Trophoblast cell (in vitro differentiated cells and primary cell): ENCODE measurements around the gene CD59.
A peak's percentile ranks its signal among the peaks of the same experiment; 100 is the strongest.

Source experiments
- DNase-seq, 2 donors: peaks; one replicate each; pipeline ENCODE4 v3.0.0-alpha.2; 2016
- H2AFZ ChIP-seq: 2 replicates; pipeline ENCODE4 v1.6.1; 2013; ENCODE audit warnings: low read length, moderate library complexity, mild to moderate bottlenecking; ENCODE audit not compliant: insufficient read depth, poor library complexity
- H2AK5ac ChIP-seq: 2 replicates; pipeline ENCODE4 v1.6.1; 2013; ENCODE audit warnings: mild to moderate bottlenecking, low read length
- H2BK120ac ChIP-seq: 2 replicates; pipeline ENCODE4 v1.6.1; 2013; ENCODE audit warnings: low read length, mild to moderate bottlenecking, moderate library complexity; ENCODE audit not compliant: insufficient read depth, poor library complexity
- H2BK12ac ChIP-seq: 2 replicates; pipeline ENCODE4 v1.6.1; 2013; ENCODE audit warnings: mild to moderate bottlenecking, low read length, moderate library complexity
- H2BK5ac ChIP-seq: 2 replicates; pipeline ENCODE4 v1.6.1; 2013; ENCODE audit warnings: low read length, low read depth, moderate library complexity, mild to moderate bottlenecking; ENCODE audit not compliant: poor library complexity
- H3K14ac ChIP-seq: 2 replicates; pipeline ENCODE4 v1.6.1; 2013; ENCODE audit warnings: mild to moderate bottlenecking, low read length
- H3K18ac ChIP-seq: 2 replicates; pipeline ENCODE4 v1.6.1; 2013; ENCODE audit warnings: mild to moderate bottlenecking, low read length
- H3K23ac ChIP-seq: 2 replicates; pipeline ENCODE4 v1.6.1; 2013; ENCODE audit warnings: low read length
- H3K27ac ChIP-seq: 2 replicates; pipeline ENCODE4 v1.5.1; 2013; ENCODE audit warnings: low read depth, mild to moderate bottlenecking, inconsistent platforms, low read length, moderate library complexity
- H3K27me3 ChIP-seq: 2 replicates; pipeline ENCODE4 v1.6.1; 2013; ENCODE audit warnings: inconsistent platforms, mild to moderate bottlenecking, low read length, moderate library complexity; ENCODE audit not compliant: insufficient read depth
- H3K36me3 ChIP-seq, 2 experiments: 1 replicate in 1 of 2; 2 replicates in 1 of 2; pipeline ENCODE4 v1.6.1; 2013; ENCODE audit warnings: low read length in 2 of 2, mild to moderate bottlenecking in 2 of 2, moderate library complexity in 1 of 2; ENCODE audit not compliant: insufficient read depth in 2 of 2, control insufficient read depth in 1 of 2
- H3K4ac ChIP-seq: 2 replicates; pipeline ENCODE4 v1.6.1; 2013; ENCODE audit warnings: low read depth, mild to moderate bottlenecking, low read length, moderate library complexity
- H3K4me1 ChIP-seq, 2 experiments: 1 replicate in 1 of 2; 2 replicates in 1 of 2; pipeline ENCODE4 v1.6.1; 2013; ENCODE audit warnings: low read length in 2 of 2, mild to moderate bottlenecking in 2 of 2, moderate library complexity in 1 of 2; ENCODE audit not compliant: insufficient read depth in 2 of 2, control insufficient read depth in 1 of 2
- H3K4me2 ChIP-seq: 2 replicates; pipeline ENCODE4 v1.6.1; 2013; ENCODE audit warnings: inconsistent platforms, mild to moderate bottlenecking, low read length, moderate library complexity
- H3K4me3 ChIP-seq: 2 replicates; pipeline ENCODE4 v1.5.1; 2013; ENCODE audit warnings: mild to moderate bottlenecking, low read depth, low read length, inconsistent platforms
- H3K79me1 ChIP-seq: one replicate; pipeline ENCODE4 v1.6.1; 2013; ENCODE audit warnings: low read length
- H3K79me2 ChIP-seq: 2 replicates; pipeline ENCODE4 v1.6.1; 2013; ENCODE audit warnings: low read length, mild to moderate bottlenecking; ENCODE audit not compliant: control insufficient read depth, insufficient read depth, poor library complexity
- H3K9ac ChIP-seq: 2 replicates; pipeline ENCODE4 v1.6.1; 2013; ENCODE audit warnings: mild to moderate bottlenecking, low read length
- H3K9me3 ChIP-seq: 2 replicates; pipeline ENCODE4 v1.6.1; 2013; ENCODE audit warnings: low read depth, mild to moderate bottlenecking, control low read depth, inconsistent platforms, low read length; ENCODE audit not compliant: insufficient read depth
- H4K12ac ChIP-seq: 2 replicates; pipeline ENCODE4 v1.6.1; 2013; ENCODE audit warnings: low read depth, mild to moderate bottlenecking, low read length, moderate library complexity
- H4K8ac ChIP-seq: 2 replicates; pipeline ENCODE4 v1.6.1; 2013; ENCODE audit warnings: low read depth, mild to moderate bottlenecking, low read length, moderate library complexity
- H4K91ac ChIP-seq: one replicate; pipeline ENCODE4 v1.6.1; 2013; ENCODE audit warnings: low read depth, mild to moderate bottlenecking, low read length, moderate library complexity
- WGBS: extraction: QIAGEN DNeasy Blood & Tissue Kit; methylation state at CpG from one replicate; pipeline ENCODE4 v1.1.7; 2013; ENCODE audit warnings: missing lambda C conversion rate; ENCODE audit not compliant: insufficient read length, insufficient coverage; ENCODE audit errors: extremely low coverage; 5-methylcytosine and 5-hydroxymethylcytosine counted together

Gene CD59

DNA sequence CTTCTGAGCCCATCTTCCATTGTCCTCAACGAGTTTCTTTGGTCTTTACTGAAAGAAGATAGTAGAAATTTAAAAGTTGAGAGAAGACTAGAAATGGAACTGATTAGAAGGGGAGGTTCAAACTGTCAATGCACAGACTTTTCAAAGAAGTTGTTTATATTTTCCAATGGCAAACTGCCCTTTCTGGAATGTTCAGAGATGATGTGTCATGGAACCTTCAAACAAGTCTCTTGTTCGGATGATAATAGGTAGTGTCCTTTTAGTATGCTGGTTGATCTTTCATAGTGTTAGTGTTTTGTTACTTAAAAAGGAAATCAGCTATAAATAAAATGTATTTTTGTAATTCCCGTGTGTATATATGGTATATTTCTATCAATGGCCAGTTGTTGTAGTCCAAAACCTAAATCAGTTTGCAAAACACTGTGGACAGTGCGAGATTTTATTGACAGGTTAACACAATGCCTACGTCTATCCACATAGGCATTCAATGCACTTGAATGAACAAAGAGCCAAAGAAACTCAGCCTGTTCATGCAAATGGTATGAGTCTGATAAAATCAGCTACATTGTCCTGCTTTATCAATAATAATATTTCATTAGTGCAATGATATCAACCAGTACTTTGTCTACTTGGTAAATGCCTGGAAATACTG lies 66.5 kb downstream of the CD59 start:
- Histone ChIP-seq H3K27ac (no peak overlapping the region), H3K79me1 (peaks cover 4% of the 10 kb centered on the region), H2BK120ac (no peak overlapping the region), H4K91ac (no peak overlapping the region), H3K14ac (no peak overlapping the region), H3K36me3 (no peaks in the 10 kb centered on the region), H3K23ac (no peak overlapping the region), H2BK12ac (no peak overlapping the region), H3K4ac (no peak overlapping the region), H3K79me2 (no peaks in the 10 kb centered on the region), H2AFZ (no peak overlapping the region), H3K9ac (no peak overlapping the region), H3K4me3 (no peak overlapping the region), H3K4me2 (no peak overlapping the region), H3K4me1 (peaks cover 4 to 12% of the 10 kb centered on the region in 2 experiments), H3K9me3 (peaks cover 2% of the 10 kb centered on the region), H3K27me3 (no peaks in the 10 kb centered on the region), H4K8ac (no peak overlapping the region), H4K12ac (no peak overlapping the region), H2AK5ac (no peak overlapping the region), H2BK5ac (no peak overlapping the region), H3K18ac (no peak overlapping the region)
- no CpG with 5 or more reads among the region's 5 CpGs for WGBS
- peak in 1 of 2 donors; percentile 40 for DNase-seq

DNA sequence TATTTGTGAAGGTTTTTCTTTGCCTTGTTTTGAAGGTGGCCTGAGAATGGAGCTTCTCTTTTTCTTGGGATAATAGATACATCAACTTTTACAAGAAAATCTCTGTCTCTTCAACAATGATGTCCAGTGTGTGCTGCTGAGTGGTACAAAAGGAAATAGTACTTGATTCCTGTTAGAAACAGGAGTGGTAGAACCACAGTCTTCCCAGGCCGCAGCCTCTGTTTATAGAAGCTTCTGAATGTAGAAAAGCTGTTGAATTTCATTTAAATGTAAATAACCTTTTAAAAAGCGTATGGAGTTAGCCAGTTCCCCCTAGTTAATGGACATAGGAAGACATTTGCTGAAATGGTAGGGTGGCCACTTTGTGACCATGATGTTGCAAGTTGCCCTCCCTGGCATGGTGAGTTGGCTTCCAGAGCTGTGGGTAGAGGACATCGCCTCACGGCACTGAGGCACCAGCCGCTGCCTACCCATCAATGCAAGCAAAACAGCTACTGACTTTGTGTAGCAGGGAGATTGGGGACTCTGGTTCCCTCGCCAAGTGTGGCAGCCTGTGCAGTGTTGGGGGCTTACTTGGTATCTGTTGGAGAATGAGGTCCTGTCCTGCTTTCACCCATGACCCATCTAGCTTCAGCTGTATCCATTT lies 67.1 kb downstream of the CD59 start:
- H3K36me3 ChIP-seq: no peaks in the 10 kb centered on the region
- H3K18ac ChIP-seq: no peak overlapping the region
- H4K12ac ChIP-seq: no peak overlapping the region
- H3K79me1 ChIP-seq: peaks cover 4% of the 10 kb centered on the region
- no peaks in the 10 kb centered on the region for H3K27me3 ChIP-seq
- H2BK12ac ChIP-seq: no peak overlapping the region
- peaks cover 2% of the 10 kb centered on the region for H3K9me3 ChIP-seq
- no CpG with 5 or more reads among the region's 6 CpGs for WGBS
- H2BK120ac ChIP-seq: no peak overlapping the region
- H2AFZ ChIP-seq: no peak overlapping the region
- no peak overlapping the region for H3K4ac ChIP-seq
- DNase-seq: no peak
- no peak overlapping the region for H3K9ac ChIP-seq
- no peak overlapping the region for H2BK5ac ChIP-seq
- H4K91ac ChIP-seq: no peak overlapping the region
- no peak overlapping the region for H2AK5ac ChIP-seq
- H3K27ac ChIP-seq: no peak overlapping the region
- H3K14ac ChIP-seq: no peak overlapping the region
- H3K23ac ChIP-seq: peak overlapping the region; percentile 50
- no peaks in the 10 kb centered on the region for H3K79me2 ChIP-seq
- no peak overlapping the region for H3K4me2 ChIP-seq
- H3K4me3 ChIP-seq: no peak overlapping the region
- peaks cover 1 to 9% of the 10 kb centered on the region in 2 experiments for H3K4me1 ChIP-seq
- no peak overlapping the region for H4K8ac ChIP-seq

DNA sequence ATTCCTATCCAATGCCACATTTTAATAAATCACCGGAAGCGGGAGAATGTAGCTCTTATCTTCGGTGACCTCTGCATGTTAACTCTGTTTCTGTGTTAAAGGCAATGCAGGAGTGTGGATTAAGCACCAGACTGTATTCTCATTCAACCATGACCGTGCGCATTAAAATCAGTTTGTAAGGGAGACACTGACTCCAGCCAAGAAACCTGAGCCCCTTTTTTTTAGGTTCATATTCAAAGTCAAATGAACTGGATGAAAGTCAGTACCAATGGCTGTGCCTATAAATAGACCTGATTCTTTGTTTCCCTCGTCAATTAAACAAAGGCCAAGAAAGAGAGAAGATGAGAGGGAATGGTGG lies 67.8 kb downstream of the CD59 start:
- DNase-seq: no peak
- no peak overlapping the region for H3K4ac ChIP-seq
- H3K9me3 ChIP-seq: peaks cover 2% of the 10 kb centered on the region
- no CpG with 5 or more reads among the region's 6 CpGs for WGBS
- H3K27me3 ChIP-seq: no peaks in the 10 kb centered on the region
- H3K9ac ChIP-seq: no peak overlapping the region
- H3K4me2 ChIP-seq: no peak overlapping the region
- H3K4me1 ChIP-seq: peaks cover 0 to 7% of the 10 kb centered on the region in 2 experiments
- H3K14ac ChIP-seq: no peak overlapping the region
- H2AK5ac ChIP-seq: no peak overlapping the region
- H4K12ac ChIP-seq: no peak overlapping the region
- no peak overlapping the region for H2BK5ac ChIP-seq
- no peak overlapping the region for H3K18ac ChIP-seq
- no peak overlapping the region for H4K8ac ChIP-seq
- peaks cover 4% of the 10 kb centered on the region for H3K79me1 ChIP-seq
- no peak overlapping the region for H2AFZ ChIP-seq
- no peak overlapping the region for H3K27ac ChIP-seq
- H2BK12ac ChIP-seq: no peak overlapping the region
- H3K79me2 ChIP-seq: no peaks in the 10 kb centered on the region
- H3K36me3 ChIP-seq: no peaks in the 10 kb centered on the region
- H3K4me3 ChIP-seq: no peak overlapping the region
- H4K91ac ChIP-seq: no peak overlapping the region
- no peak overlapping the region for H3K23ac ChIP-seq
- H2BK120ac ChIP-seq: no peak overlapping the region

DNA sequence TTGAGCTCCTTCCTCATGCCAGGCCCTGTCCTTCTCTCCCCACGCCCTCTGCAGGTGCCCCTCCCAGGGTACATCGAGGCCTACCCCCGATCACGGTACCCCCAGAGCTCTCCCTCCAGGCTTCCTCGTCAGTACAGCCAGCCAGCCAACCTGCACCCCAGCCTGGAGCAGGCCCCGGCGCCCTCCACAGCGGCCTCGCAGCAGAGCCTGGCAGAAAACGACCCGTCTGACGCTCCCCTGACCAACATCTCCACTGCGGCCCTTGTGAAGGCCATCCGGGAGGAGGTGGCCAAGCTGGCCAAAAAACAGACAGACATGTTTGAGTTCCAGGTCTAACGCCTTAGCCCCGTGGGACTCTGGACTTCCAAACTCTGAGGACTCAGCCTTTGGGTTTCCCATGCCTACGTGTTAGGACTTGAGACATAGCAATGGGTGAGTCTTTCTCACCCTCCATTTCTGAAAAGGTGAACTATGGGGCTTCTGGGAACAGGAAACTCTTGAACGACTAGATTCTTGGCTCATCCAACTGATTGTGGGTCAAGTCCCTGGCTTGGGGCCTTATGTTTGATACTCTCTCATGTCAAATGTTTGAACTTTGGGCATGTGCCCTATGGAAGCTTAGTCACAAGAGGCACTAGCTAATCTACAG lies 68.3 kb downstream of the CD59 start:
- H2AK5ac ChIP-seq: peak overlapping the region; percentile 1
- H3K27me3 ChIP-seq: no peaks in the 10 kb centered on the region
- H4K91ac ChIP-seq: peak overlapping the region; percentile 67
- H4K12ac ChIP-seq: no peak overlapping the region
- H2BK5ac ChIP-seq: no peak overlapping the region
- no peak overlapping the region for H3K23ac ChIP-seq
- no peak overlapping the region for H3K27ac ChIP-seq
- no peak overlapping the region for H3K9ac ChIP-seq
- H2AFZ ChIP-seq: no peak overlapping the region
- H3K14ac ChIP-seq: peak overlapping the region; percentile 3
- no peak overlapping the region for H4K8ac ChIP-seq
- H3K4me2 ChIP-seq: no peak overlapping the region
- H2BK12ac ChIP-seq: peak overlapping the region; percentile 34
- H3K18ac ChIP-seq: no peak overlapping the region
- peaks cover 4% of the 10 kb centered on the region for H3K79me1 ChIP-seq
- peak; percentile 44 to 69 for DNase-seq
- no CpG with 5 or more reads among the region's 18 CpGs for WGBS
- H3K79me2 ChIP-seq: no peaks in the 10 kb centered on the region
- no peaks in the 10 kb centered on the region for H3K36me3 ChIP-seq
- peaks cover 2% of the 10 kb centered on the region for H3K9me3 ChIP-seq
- no peak overlapping the region for H3K4me3 ChIP-seq
- peak overlapping the region; percentile 35 for H2BK120ac ChIP-seq
- H3K4ac ChIP-seq: no peak overlapping the region
- peaks cover 0 to 7% of the 10 kb centered on the region in 2 experiments for H3K4me1 ChIP-seq
